Muscle layer of duodenum (tissue), 2 donors: ENCODE data around the gene BDH1.
"Not testable (repeated sequence)": the region's sequence is repeated elsewhere in the genome, so short reads cannot be mapped to it uniquely, and the experiment has no call there.

Experiments used
- H3K27ac ChIP-seq: one replicate; pipeline ENCODE4 v1.7.0; 2013; ENCODE audit warnings: mild to moderate bottlenecking, low read length
- H3K27me3 ChIP-seq: one replicate; pipeline ENCODE4 v1.7.0; 2013; ENCODE audit warnings: low read depth, mild to moderate bottlenecking, control low read depth, low read length
- H3K36me3 ChIP-seq, 2 donors: one replicate each; pipeline ENCODE4 v1.7.0; 2013; ENCODE audit warnings: low read length in 2 of 2, control low read depth in 1 of 2, mild to moderate bottlenecking in 1 of 2; ENCODE audit not compliant: insufficient read depth in 2 of 2, control insufficient read depth in 1 of 2
- H3K4me1 ChIP-seq, 2 donors: one replicate each; pipeline ENCODE4 v1.7.0; 2013; ENCODE audit warnings: low read length in 2 of 2, mild to moderate bottlenecking in 2 of 2, control low read depth in 1 of 2, moderate library complexity in 1 of 2; ENCODE audit not compliant: insufficient read depth in 2 of 2, control insufficient read depth in 1 of 2
- H3K4me3 ChIP-seq, 2 donors: one replicate each; pipeline ENCODE4 v1.7.0; 2013; ENCODE audit warnings: low read length in 2 of 2, low read depth in 1 of 2, mild to moderate bottlenecking in 1 of 2
- H3K9me3 ChIP-seq, 2 donors: one replicate each; pipeline ENCODE4 v1.7.0; 2013; ENCODE audit warnings: low read length in 2 of 2, control low read depth in 1 of 2, mild to moderate bottlenecking in 1 of 2; ENCODE audit not compliant: control insufficient read depth in 1 of 2
- donor health status: healthy.

The BDH1 gene

DNA sequence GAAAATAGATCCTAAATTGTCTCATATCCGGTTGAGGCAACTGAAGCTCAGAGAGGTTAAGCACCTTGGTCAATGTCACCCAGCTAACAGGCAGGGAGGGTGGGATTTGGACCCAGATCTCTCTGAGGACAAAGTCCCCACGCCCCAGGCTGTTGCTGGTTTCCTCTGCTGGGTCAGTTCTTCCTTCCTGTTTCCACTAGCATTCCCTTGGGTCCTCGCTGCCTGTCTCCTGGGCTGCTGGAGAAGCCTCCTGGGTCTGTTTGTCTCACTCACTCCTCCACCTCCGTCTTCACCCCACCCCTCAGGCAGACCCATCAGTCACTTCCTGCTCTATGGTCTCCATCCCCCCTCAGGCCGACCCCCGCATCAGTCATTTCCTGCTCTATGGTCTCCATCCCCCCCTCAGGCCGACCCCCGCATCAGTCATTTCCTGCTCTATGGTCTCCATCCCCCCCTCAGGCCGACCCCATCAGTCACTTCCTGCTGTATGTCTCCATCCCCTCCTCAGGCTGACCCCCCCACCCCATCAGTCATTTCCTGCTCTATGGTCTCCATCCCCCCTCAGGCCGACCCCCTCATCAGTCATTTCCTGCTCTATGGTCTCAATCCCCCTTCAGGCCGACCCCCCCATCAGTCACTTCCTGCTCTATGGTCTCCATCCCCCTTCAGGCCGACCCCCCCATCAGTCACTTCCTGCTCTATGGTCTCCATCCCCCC, 38.7 kb downstream of the BDH1 start:
- peak overlapping the region; percentile 29 for H3K27ac ChIP-seq
- H3K27me3 ChIP-seq, H3K4me1 ChIP-seq, H3K36me3 ChIP-seq, H3K4me3 ChIP-seq, H3K9me3 ChIP-seq: not testable (repeated sequence)

- Histone ChIP-seq H3K9me3 (no peaks in the 10 kb centered on the region), H3K36me3 (peaks cover 0 to 5% of the 10 kb centered on the region in 2 donors), H3K27me3 (no peaks in the 10 kb centered on the region), H3K4me1 (peaks cover 4 to 10% of the 10 kb centered on the region in 2 donors), H3K4me3 (no peak overlapping the region), H3K27ac (peak overlapping the region; percentile 29)
Observed at GRCh38 chr3:197516517-197516889, 39.3 kb downstream of the BDH1 start.

DNA sequence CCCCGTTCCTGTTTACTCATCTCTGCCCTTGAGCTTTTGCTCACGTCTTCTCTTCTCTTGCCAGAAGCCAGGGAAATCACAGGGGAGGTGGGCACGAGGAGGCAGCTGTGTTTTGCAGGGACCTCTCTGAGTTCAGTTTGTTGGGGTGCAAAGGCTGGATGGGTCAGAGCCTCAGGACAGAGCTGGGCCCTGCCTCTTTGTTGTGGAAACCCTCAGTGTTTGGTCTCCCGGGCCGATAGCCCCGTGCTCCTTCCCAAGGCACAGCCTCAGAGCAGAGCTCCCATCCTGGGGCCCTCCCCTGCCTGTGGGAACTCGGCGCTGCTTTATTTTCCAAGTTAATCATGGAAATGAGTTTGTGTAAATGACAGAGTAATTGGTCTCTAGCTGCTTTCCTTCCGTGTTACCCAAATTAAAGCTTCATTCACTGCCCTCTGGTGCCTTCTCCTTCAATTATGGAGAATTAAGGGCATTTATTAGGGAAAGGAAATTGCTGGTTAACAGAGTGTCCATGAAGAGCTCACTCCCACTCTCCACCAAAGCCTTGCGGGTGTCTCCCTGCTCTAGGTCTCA, 40.9 kb downstream of the BDH1 start:
- Histone ChIP-seq H3K4me1 (peaks cover 2 to 4% of the 10 kb centered on the region in 2 donors), H3K9me3 (no peaks in the 10 kb centered on the region), H3K27ac (peak overlapping the region; percentile 10), H3K27me3 (no peaks in the 10 kb centered on the region), H3K4me3 (no peak overlapping the region), H3K36me3 (peaks cover 0 to 5% of the 10 kb centered on the region in 2 donors)

DNA sequence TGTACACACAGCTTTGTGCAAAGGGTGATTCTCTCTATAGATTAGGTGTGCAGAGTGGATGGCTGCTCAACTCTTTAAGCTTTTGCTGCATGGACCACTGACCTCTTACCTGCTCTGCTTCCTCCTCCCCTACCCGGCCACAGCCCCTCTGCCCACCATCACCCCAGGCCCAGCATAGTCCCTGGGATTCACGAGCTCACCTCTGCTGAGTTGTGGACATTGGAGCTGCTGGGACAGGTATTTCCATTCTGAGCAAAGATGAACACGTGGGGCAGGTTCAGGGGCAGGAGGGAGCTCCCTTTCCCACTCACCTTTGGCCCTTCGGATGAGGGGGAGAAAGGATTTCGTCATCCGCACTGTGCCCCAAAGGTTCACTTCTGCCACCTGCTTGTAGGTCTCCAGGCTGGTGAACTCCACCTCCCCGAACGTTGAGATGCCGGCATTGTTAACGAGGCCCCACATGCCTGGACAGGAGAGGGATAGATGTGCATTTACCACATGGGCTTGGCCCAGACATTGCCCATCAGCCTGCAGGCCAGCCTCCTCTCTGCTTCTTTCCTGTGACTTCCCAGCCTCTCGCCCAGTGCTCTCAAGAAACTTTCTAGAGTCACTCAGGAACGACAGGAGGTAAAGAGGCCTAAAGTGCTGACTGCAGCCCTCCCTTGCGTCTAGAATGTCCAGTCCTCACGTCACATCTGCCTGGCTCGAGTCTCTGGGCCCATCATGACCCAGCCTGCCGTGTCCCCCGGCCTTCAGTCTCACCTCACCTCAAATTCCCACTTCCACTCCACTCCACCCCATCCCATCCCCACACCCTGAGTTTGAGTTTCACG, 41.6 kb downstream of the BDH1 start:
- Histone ChIP-seq H3K27ac (peak overlapping the region; percentile 22), H3K9me3 (no peaks in the 10 kb centered on the region), H3K27me3 (no peaks in the 10 kb centered on the region), H3K36me3 (peaks cover 0 to 5% of the 10 kb centered on the region in 2 donors), H3K4me3 (no peak overlapping the region), H3K4me1 (peaks cover 4 to 7% of the 10 kb centered on the region in 2 donors)

GRCh38 chr3:197512691-197513571, 42.8 kb downstream of the BDH1 start:
- Histone ChIP-seq H3K36me3 (peaks cover 0 to 5% of the 10 kb centered on the region in 2 donors), H3K9me3 (no peaks in the 10 kb centered on the region), H3K4me3 (no peak overlapping the region), H3K27me3 (no peaks in the 10 kb centered on the region), H3K27ac (no peak overlapping the region), H3K4me1 (peaks cover 4 to 7% of the 10 kb centered on the region in 2 donors)

GRCh38 chr3:197511853-197512635, 43.7 kb downstream of the BDH1 start:
- H3K4me1 ChIP-seq: peaks cover 4 to 7% of the 10 kb centered on the region in 2 donors
- H3K27ac ChIP-seq: no peak overlapping the region
- no peaks in the 10 kb centered on the region for H3K9me3 ChIP-seq
- H3K27me3 ChIP-seq: no peaks in the 10 kb centered on the region
- H3K36me3 ChIP-seq: peaks cover 0 to 5% of the 10 kb centered on the region in 2 donors
- no peak overlapping the region for H3K4me3 ChIP-seq

DNA sequence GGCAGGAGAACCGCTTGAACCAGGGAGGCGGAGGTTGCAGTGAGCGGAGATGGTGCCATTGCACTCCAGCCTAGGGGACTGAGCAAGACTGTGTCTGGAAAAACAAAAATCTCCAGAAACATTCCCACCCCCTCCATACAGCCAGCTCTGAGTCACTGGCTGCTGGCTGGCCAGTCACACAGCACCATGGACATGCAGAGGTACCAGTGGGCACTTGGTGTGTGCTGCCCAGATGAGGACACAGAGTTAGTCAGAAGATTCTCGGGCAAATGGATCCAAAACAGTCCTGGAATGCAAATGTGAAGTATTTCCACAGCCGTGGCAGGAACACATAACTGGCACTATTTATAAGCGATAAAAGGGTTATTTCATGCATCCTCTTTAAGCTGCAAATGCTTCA, 44.6 kb downstream of the BDH1 start:
- no peaks in the 10 kb centered on the region for H3K9me3 ChIP-seq
- no peak overlapping the region for H3K27ac ChIP-seq
- H3K36me3 ChIP-seq: peaks cover 0 to 5% of the 10 kb centered on the region in 2 donors
- H3K4me1 ChIP-seq: peaks cover 0 to 7% of the 10 kb centered on the region in 2 donors
- no peak overlapping the region for H3K4me3 ChIP-seq
- H3K27me3 ChIP-seq: no peaks in the 10 kb centered on the region

- no peak overlapping the region for H3K4me3 ChIP-seq
- H3K4me1 ChIP-seq: peaks cover 0 to 7% of the 10 kb centered on the region in 2 donors
- no peaks in the 10 kb centered on the region for H3K9me3 ChIP-seq
- H3K27me3 ChIP-seq: no peaks in the 10 kb centered on the region
- H3K27ac ChIP-seq: no peak overlapping the region
- H3K36me3 ChIP-seq: peaks cover 0 to 5% of the 10 kb centered on the region in 2 donors
Observed at GRCh38 chr3:197510642-197511018, 45.1 kb downstream of the BDH1 start.

DNA sequence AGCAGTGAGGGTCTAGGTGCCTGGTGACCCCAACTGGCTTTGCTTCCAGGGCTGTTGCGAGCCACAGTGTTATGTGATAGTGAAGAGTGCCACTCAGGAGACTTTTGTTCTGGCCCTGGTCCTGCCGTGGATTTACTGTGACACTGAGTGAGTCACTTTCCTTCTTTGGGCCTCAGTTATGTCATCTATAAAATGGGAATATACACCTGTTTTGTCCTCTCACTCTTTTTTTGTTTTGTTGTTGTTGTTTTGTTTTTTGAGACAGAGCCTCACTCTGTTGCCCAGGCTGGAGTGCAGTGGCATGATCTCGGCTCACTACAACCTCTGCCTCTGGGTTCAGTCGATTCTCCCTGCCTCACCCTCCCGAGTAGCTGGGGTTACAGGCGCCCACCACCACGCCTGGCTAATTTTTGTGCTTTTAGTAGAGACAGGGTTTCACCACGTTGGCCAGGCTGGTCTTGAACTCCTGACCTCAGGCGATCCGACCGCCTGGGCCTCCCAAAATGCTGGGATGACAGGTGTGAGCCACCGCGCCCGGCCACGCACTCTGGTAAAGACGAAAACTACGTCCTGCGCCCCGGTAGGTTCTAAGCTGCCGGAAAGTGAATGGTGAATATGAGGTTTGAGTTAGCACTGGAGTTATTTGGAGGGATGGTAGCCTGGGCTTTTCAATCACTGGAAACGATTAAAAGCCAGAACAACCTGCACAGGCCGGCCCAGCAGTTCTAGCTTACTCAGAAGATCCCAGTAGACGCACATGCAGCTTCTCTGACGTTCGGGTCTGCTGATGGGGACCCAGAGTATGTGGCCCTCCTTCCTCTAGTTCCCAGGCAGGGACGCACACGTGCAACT, 46.6 kb downstream of the BDH1 start:
- Histone ChIP-seq H3K4me1 (peaks cover 0 to 7% of the 10 kb centered on the region in 2 donors), H3K9me3 (no peaks in the 10 kb centered on the region), H3K36me3 (no peaks in the 10 kb centered on the region), H3K27ac (no peak overlapping the region), H3K4me3 (peak overlapping the region; percentile 42 to 66), H3K27me3 (no peaks in the 10 kb centered on the region)

DNA sequence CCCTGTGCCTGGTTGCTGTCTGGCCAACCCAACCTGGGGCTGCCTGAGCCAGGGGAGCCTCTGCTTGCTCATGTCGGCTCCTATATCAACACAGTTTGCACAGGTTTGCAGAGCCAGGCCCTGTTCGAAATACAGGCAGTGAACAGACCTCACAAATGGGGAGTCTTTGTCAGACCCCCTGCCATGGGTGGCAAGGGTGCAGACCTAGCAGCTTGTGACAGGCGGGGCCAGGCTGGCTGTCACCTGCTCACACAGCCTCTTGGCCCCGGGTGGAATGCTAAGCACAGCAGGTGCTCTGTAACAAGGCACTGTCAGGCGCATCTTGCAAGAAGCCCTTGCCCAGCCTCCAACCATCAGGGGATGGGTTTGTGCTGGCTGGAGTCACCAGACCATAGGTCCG, 47.3 kb downstream of the BDH1 start:
- Histone ChIP-seq H3K4me3 (no peak overlapping the region), H3K27ac (no peak overlapping the region), H3K4me1 (peaks cover 0 to 7% of the 10 kb centered on the region in 2 donors), H3K36me3 (no peaks in the 10 kb centered on the region), H3K27me3 (no peaks in the 10 kb centered on the region), H3K9me3 (no peaks in the 10 kb centered on the region)
